ENCODE results near the gene PFKP.

DNA sequence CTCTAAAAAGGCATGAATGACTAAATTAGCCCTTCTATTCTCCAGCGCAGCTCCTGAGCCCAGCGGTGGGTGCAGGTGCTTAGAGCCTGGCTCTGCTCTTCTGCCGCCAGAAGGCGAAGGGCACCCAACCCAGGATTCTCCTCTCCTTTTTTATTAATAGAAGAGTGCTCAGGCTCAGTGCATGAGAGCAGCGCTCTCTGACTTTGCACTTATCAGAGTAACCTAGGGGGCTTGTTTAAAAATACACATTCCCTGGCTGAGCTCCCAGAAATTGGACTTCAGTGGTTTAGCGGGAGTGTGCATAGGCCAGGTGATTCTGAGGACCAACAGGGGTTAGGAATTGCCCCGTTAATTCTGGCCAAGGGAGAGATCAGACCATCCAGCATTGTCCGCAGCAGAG, 1.7 kb upstream of the PFKP start:
- TF ChIP-seq, protein P1, sequence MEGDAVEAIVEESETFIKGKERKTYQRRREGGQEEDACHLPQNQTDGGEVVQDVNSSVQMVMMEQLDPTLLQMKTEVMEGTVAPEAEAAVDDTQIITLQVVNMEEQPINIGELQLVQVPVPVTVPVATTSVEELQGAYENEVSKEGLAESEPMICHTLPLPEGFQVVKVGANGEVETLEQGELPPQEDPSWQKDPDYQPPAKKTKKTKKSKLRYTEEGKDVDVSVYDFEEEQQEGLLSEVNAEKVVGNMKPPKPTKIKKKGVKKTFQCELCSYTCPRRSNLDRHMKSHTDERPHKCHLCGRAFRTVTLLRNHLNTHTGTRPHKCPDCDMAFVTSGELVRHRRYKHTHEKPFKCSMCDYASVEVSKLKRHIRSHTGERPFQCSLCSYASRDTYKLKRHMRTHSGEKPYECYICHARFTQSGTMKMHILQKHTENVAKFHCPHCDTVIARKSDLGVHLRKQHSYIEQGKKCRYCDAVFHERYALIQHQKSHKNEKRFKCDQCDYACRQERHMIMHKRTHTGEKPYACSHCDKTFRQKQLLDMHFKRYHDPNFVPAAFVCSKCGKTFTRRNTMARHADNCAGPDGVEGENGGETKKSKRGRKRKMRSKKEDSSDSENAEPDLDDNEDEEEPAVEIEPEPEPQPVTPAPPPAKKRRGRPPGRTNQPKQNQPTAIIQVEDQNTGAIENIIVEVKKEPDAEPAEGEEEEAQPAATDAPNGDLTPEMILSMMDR (IDR thresholded peaks at IDR 0.05): no peak
- TF ChIP-seq POLR2A (IDR thresholded peaks at IDR 0.05): no peak
